Ammon's horn (tissue), 1 donor: ENCODE results near the gene TRDN.

ENCODE experiments used
- DNase-seq: peaks from one replicate; pipeline ENCODE4 v3.0.0-alpha.2; 2016; ENCODE audit warnings: low spot score

Gene TRDN

GRCh38 chr6:123169774-123170095 lies 467.0 kb downstream of the TRDN start:
- no peak for DNase-seq

- DNase-seq, result no peak
Observed at GRCh38 chr6:123168892-123169773, 467.6 kb downstream of the TRDN start.

- DNase-seq, result no peak
Observed at GRCh38 chr6:123168466-123168865, 468.3 kb downstream of the TRDN start.
